Fibroblast of mammary gland (primary cell): Measurements from ENCODE around the gene PDE3A.
A peak's percentile ranks its signal among the peaks of the same experiment; 100 is the strongest.
"Not testable (repeated sequence)": the region's sequence is repeated elsewhere in the genome, so short reads cannot be mapped to it uniquely, and the experiment has no call there.

Experiments used
- DNase-seq: peaks from one replicate; pipeline ENCODE4 v3.0.0-alpha.2; 2010; ENCODE audit warnings: low read depth
- H3K4me3 ChIP-seq: 2 replicates; pipeline ENCODE4 v1.5.1; 2011; ENCODE audit warnings: low read depth, mild to moderate bottlenecking, low read length, moderate library complexity; ENCODE audit not compliant: control insufficient read depth
- CTCF ChIP-seq: conservative IDR thresholded peaks from 2 replicates; pipeline ENCODE4 v1.5.1; 2011; ENCODE audit warnings: low read depth, low read length, inconsistent platforms; ENCODE audit not compliant: control insufficient read depth, insufficient read depth

The PDE3A gene

GRCh38 chr12:20383612-20384011, 15.3 kb downstream of the PDE3A start:
- no peak for TF ChIP-seq CTCF
- no peak for DNase-seq
- no peak overlapping the region for H3K4me3 ChIP-seq

- not testable (repeated sequence) for H3K4me3 ChIP-seq
- DNase-seq: peak; percentile 60
Measured at GRCh38 chr12:20384836-20385235, 16.5 kb downstream of the PDE3A start.

- DNase-seq: peak; percentile 24
- TF ChIP-seq CTCF: no peak
- H3K4me3 ChIP-seq: no peak overlapping the region
Measured at GRCh38 chr12:20390846-20391245, 22.5 kb downstream of the PDE3A start.

- no peak for DNase-seq
- H3K4me3 ChIP-seq: no peak overlapping the region
- TF ChIP-seq CTCF: no peak
Measured at GRCh38 chr12:20392339-20392738, 24.0 kb downstream of the PDE3A start.

GRCh38 chr12:20393707-20394106, 25.4 kb downstream of the PDE3A start:
- no peak overlapping the region for H3K4me3 ChIP-seq
- no peak for TF ChIP-seq CTCF
- no peak for DNase-seq

- no peak for DNase-seq
- no peak for TF ChIP-seq CTCF
- H3K4me3 ChIP-seq: no peak overlapping the region
Measured at GRCh38 chr12:20395791-20396550, 27.6 kb downstream of the PDE3A start.

GRCh38 chr12:20398686-20399085, 30.3 kb downstream of the PDE3A start:
- DNase-seq: no peak
- H3K4me3 ChIP-seq: no peak overlapping the region
- no peak for TF ChIP-seq CTCF
